Measurements from ENCODE around the gene VEZT.

The VEZT gene

DNA sequence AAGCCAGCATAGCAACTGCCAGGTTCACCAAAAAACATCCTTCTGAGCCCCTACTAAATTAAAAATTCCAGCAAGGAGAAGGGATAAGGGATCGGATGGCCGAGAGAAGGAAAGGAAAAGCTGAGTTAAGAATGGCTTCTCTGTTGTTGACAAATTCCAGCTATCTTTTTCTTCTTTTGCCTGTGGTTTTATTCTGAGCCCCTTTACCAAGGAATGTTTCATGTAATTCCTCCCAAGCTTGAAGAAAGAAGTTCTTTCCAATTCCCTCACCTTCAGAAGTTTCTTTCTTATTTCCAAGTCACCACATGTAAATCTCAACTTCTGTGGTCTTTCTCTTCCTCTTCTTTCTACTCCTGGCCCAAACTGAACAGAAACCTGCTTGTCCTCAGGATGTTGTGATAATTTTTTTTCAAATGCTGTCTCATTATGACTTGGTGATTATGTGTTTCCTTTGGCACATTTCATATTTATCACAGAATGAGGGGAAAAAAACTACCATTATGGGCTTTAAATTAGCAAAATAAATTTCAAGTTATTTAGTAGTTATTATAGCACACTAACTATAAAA lies 40.3 kb upstream of the VEZT start:
- H3K9me3 ChIP-seq (ENCODE audit: control insufficient read depth, low read length), result no peaks in the 10 kb centered on the region
- TF ChIP-seq CTCF (IDR thresholded peaks at IDR 0.05), result no peak
- no peaks in the 10 kb centered on the region for H3K79me2 ChIP-seq
- no peak overlapping the region for H3K9ac ChIP-seq
- H2AFZ ChIP-seq, result no peak overlapping the region
- no peak overlapping the region for H3K27ac ChIP-seq
- no peak overlapping the region for H3K4me2 ChIP-seq (ENCODE audit: low read length)
- no peaks in the 10 kb centered on the region for H3K36me3 ChIP-seq (ENCODE audit: control insufficient read depth, insufficient read depth, low read length)
- no peaks in the 10 kb centered on the region for H3K27me3 ChIP-seq (ENCODE audit: control insufficient read depth, insufficient read depth, low read length)
- no peaks in the 10 kb centered on the region for H3K4me1 ChIP-seq
- no peak overlapping the region for H3K4me3 ChIP-seq (ENCODE audit: low read depth, low read length)

GRCh38 chr12:95178136-95178535 lies 39.5 kb upstream of the VEZT start:
- no peak overlapping the region for H3K9ac ChIP-seq
- H3K36me3 ChIP-seq (ENCODE audit: control insufficient read depth, insufficient read depth, low read length), result no peaks in the 10 kb centered on the region
- H3K9me3 ChIP-seq (ENCODE audit: control insufficient read depth, low read length), result no peaks in the 10 kb centered on the region
- H3K4me3 ChIP-seq (ENCODE audit: low read depth, low read length), result no peak overlapping the region
- H3K27ac ChIP-seq, result no peak overlapping the region
- H3K4me2 ChIP-seq (ENCODE audit: low read length), result no peak overlapping the region
- H3K79me2 ChIP-seq, result no peaks in the 10 kb centered on the region
- no peak for TF ChIP-seq CTCF (IDR thresholded peaks at IDR 0.05)
- H3K4me1 ChIP-seq, result no peaks in the 10 kb centered on the region
- no peaks in the 10 kb centered on the region for H3K27me3 ChIP-seq (ENCODE audit: control insufficient read depth, insufficient read depth, low read length)
- H2AFZ ChIP-seq, result no peak overlapping the region

DNA sequence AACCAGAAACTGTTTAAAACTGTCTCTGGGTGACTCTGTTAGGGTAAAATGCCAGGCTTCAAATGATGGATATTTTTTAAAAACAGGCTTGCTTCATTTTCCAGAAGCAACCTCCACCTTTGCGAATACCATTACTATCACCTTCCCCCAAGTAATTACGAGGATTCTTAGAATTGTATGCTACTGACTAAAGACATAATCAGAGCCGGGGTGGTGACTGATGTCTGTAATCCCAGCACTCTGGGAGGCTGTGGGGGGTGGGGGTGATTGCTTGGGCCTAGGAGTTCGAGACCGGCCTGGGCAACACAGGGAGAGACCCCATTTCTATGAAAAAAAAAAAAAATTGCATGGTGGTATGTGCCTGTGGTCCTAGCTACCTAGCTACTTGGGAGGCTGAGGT lies 38.6 kb upstream of the VEZT start:
- Histone ChIP-seq H3K9me3 (ENCODE audit: control insufficient read depth, low read length) (no peaks in the 10 kb centered on the region), H2AFZ (no peak overlapping the region), H3K27me3 (ENCODE audit: control insufficient read depth, insufficient read depth, low read length) (no peaks in the 10 kb centered on the region), H3K79me2 (no peaks in the 10 kb centered on the region), H3K4me1 (no peaks in the 10 kb centered on the region), H3K36me3 (ENCODE audit: control insufficient read depth, insufficient read depth, low read length) (no peaks in the 10 kb centered on the region), H3K4me3 (ENCODE audit: low read depth, low read length) (no peak overlapping the region), H3K9ac (no peak overlapping the region), H3K4me2 (ENCODE audit: low read length) (no peak overlapping the region), H3K27ac (no peak overlapping the region)
- no peak for TF ChIP-seq CTCF (IDR thresholded peaks at IDR 0.05)

GRCh38 chr12:95181103-95181502 lies 36.5 kb upstream of the VEZT start:
- H3K27ac ChIP-seq, result no peak overlapping the region
- no peak overlapping the region for H3K4me3 ChIP-seq (ENCODE audit: low read depth, low read length)
- H3K9ac ChIP-seq, result no peak overlapping the region
- no peak overlapping the region for H2AFZ ChIP-seq
- no peaks in the 10 kb centered on the region for H3K4me1 ChIP-seq
- no peaks in the 10 kb centered on the region for H3K27me3 ChIP-seq (ENCODE audit: control insufficient read depth, insufficient read depth, low read length)
- H3K9me3 ChIP-seq (ENCODE audit: control insufficient read depth, low read length), result no peaks in the 10 kb centered on the region
- no peaks in the 10 kb centered on the region for H3K79me2 ChIP-seq
- no peaks in the 10 kb centered on the region for H3K36me3 ChIP-seq (ENCODE audit: control insufficient read depth, insufficient read depth, low read length)
- no peak overlapping the region for H3K4me2 ChIP-seq (ENCODE audit: low read length)
- no peak for TF ChIP-seq CTCF (IDR thresholded peaks at IDR 0.05)

GRCh38 chr12:95182868-95183415 lies 34.7 kb upstream of the VEZT start:
- Histone ChIP-seq H3K9ac (no peak overlapping the region), H3K4me2 (ENCODE audit: low read length) (no peak overlapping the region), H3K36me3 (ENCODE audit: control insufficient read depth, insufficient read depth, low read length) (no peaks in the 10 kb centered on the region), H3K9me3 (ENCODE audit: control insufficient read depth, low read length) (no peaks in the 10 kb centered on the region), H3K4me3 (ENCODE audit: low read depth, low read length) (no peak overlapping the region), H3K79me2 (no peaks in the 10 kb centered on the region), H3K27ac (no peak overlapping the region), H2AFZ (no peak overlapping the region), H3K27me3 (ENCODE audit: control insufficient read depth, insufficient read depth, low read length) (no peaks in the 10 kb centered on the region), H3K4me1 (peaks cover 4% of the 10 kb centered on the region)
- TF ChIP-seq CTCF (IDR thresholded peaks at IDR 0.05), result no peak

Data from parathyroid adenoma (tissue), 2 donors.